Measurements from ENCODE around the gene ZNF559.
"Not testable (repeated sequence)": the region's sequence is repeated elsewhere in the genome, so short reads cannot be mapped to it uniquely, and the experiment has no call there.

Gene ZNF559

DNA sequence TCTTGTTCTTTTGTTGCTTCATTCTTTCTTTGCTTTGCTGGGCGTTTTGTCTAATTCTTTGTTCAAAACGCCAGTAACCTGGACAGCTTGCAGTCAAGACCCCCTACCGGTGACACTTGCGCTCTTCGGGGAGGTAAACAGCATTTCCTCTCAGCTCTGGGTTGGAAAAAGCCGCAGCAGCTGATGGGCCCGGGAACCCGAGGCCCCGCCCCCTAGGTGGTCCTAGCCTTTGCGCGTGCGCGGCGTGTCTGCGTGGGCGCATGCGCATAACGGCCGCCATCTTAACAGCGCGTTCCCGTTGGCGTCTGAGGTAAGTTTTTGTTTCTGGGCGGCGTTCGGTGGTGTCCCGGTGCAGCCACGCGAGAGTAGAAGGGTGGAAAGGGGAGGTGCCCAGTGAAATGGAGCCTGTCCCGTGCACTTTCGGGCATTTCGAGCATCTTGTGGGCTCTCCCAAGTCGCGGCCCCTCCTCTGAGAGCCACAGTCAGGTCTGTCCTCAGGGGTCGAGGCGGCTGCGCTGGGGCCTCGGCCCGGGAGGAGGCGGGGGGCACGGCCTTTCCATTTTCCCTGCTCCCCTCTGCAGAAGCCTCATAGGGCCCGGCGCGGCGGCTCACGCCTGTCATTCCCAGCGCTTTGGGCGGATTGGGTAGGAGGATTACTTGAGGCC is at the start of gene ZNF559:
TSS of gene ZNF559 (plus strand) at position 261 of the 665 bp plus-strand sequence. CDS start 14,371 bp downstream, outside the sequence.
- DNase-seq (ENCODE audit: low read depth in 3 of 3): peak; percentile 91 to 97 (median 94)

DNA sequence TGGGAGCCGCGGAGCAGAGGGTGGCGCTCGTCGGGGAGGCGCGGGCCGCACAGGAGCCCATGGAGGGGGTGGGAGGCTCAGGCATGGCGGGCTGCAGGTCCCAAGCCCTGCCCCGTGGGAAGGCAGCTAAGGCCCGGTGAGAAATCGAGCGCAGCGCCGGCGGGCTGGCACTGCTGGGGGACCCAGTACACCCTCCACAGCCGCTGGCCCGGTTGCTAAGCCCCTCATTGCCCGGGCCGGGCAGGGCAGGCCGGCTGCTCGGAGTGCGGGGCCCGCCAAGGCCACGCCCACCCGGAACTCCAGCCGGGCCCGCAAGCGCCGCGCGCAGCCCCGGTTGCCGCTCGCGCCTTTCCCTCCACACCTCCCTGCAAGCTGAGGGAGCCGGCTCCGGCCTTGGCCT is 40.5 kb upstream of the ZNF559 start:
- DNase-seq (ENCODE audit: low read depth in 3 of 3): not testable (repeated sequence)

DNA sequence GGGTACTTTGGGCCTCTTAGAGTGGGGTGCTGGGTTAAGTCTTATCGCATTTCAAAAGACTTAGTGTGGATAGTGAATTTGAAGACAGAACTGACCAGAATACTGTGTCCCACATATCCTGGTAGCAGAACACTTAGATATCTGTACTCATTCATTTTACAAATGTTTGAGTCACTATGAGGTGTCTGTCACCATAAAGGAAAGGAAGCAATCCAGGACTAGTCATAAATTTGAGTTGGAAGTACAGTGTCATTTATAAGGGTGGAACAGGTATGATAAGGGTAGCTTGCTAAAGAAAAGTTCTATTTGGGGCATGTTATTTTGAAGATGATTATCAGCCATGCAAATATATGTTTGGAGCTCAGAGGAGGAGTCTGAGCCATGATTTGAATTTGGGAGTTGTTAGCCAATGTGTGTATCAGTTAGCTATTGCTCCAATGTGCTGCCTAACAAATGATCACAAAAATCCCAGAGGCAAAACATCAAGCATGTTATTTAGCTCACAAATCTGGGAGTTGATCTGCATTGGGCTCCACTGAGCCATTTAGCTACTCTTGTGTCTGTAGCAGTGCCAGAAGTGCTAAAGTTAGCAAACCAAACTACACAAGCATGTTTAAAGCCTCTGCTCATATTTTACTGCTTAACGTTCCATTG is 34.6 kb upstream of the ZNF559 start:
- DNase-seq (ENCODE audit: low read depth in 3 of 3): no peak

DNA sequence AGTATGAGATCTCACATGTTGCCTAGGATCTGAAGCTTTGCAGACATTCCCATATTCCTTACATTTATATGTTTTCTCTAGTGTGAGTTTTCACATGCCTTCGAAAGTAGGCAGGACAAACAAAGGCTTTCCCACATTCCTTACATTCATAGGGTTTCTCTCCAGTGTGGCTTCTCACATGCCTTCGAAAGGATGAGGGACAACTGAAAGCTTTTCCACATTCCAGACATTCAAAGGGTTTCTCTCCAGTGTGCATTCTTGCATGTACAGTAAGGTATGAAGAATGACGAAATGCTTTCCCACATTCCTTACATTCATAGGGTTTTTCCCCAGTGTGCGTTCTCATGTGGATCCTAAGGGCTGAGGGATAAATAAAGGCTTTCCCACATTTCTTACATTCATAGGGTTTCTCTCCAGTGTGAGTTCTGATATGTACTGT is 28.5 kb upstream of the ZNF559 start:
- DNase-seq (ENCODE audit: low read depth in 3 of 3): no peak

DNA sequence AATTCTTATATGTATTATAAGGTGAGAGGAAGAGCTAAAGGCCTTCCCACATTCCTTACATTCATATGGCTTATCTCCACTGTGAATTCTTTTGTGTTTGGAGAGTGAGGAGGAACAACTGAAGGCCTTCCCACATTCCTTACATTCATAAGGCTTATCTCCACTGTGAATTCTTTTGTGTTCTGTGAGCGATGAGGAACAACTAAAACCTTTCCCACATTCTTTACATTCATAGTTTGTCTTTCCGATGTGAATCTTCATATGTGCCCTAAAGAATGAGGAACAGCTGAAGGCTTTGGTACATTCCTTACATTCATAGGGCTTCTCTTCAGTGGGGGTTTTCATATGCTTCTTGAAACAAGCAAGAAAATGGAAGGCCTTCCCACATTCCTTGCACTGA is 27.6 kb upstream of the ZNF559 start:
- DNase-seq (ENCODE audit: low read depth in 3 of 3): no peak

DNA sequence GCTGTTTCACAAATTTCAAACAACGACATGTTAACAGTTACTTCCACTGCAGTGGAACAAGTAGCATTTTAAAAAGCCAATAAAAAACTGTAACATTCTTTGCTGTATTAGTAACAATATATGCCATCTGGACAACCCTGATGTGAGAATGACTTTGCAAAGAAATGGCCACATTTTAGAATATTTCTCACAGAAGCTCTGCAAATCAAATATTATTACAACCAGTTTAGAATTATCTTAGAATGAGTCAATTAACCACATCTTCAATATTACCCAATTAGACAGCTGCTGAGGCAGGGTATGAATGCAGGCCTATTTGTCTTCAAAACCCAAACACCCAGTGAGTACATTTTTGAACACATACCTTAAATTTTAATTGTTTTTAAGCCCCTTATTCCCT is 17.5 kb upstream of the ZNF559 start:
- DNase-seq (ENCODE audit: low read depth in 3 of 3): no peak

DNA sequence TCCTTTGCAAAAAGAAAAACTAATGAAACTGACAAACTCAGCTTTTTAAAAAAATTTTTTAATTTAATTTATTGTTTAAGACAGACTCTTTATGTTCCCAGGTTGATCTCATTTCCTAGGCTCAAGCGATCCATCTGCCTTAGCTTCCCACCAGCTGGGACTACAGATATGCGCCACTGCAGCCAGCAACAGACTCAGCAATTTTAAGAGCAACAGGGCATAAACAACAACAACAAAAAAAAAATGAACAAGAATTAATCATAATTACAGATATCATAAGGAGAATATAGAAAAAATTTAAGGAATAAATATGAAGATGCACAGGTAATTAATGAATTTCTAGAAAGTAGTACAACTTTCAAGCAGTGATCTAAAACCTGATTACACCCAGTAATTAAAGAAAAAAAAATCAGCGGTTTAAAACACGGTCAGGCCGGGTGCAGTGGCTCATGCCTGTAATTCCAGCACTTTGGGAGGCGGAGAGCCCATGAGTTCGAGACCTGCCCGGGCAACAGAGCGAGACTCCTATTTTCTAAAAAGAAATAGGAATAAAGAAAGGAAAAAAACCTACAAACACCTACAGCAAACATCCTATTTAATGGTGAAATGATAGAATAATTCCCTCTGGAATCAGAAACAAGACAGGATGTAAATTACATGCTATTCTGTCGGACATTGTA is 15.7 kb upstream of the ZNF559 start:
- no peak for DNase-seq (ENCODE audit: low read depth in 3 of 3)

DNA sequence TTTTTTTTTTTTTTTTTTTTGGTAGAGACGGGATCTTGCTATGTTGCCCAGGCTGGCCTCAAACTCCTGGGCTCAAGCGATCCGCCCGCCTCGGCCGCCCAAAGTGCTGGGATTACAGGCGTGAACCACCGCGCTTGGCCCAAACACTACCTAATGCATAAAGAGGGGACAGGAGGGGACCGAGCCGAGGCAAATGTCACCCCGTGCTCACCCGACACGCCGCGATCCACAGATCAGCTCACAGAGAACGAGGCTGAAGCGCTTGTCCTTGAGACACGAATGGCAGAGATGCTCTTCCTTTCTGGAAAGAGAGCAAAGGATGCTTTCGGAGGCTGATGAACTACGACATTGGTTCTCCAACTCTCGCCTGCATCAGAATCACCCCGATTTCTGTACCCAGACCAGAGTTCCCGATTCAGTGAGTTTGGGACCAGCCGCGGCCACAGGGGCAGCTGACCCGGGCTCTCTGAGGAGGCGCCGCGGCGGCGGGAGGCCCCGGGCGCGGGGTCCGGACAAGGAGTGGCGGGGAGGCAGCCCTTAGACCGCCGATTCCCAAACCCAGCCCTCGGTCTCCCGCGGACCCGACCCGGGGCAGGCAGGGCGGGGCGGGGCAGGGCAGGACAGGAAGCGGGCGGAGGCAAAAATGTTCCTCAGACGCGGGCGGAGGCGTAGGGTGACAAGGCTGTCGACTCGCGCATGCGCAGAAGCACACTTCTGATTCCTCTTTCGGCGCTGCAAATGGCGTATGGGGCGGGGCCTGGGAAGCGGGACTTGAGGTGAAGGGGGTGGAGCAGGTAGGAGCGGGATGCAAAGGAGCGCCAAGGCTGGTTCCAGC is 14.6 kb upstream of the ZNF559 start, which contains the start of gene ZNF699:
TSS of gene ZNF699 (minus strand) at position 700 of the 835 bp plus-strand sequence. CDS start 4,719 bp downstream, outside the sequence.
- DNase-seq (ENCODE audit: low read depth in 3 of 3): peak; percentile 96 to 99 (median 98)

DNA sequence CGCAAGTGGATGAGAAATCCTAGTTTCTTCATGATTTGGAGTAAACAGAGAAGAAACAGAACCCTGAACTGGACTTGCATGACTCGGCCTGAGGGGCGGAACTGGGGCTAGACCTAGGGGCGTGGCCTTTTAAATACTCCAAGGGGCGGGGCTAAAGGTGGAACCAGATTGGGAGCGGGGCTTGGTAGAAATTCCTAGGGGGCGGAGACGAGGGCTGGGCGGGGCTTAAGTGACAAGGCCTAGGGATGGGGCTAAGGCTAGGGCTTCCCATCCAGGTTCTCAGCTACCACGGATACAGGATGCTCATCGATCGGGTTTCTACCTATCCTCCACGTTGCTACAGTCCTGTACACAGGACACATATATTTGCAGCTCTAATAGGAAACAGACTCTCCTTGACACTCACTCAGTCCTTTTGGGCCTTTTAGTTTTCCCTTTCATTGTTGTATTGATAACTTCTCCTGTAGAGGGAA is 14.0 kb upstream of the ZNF559 start:
- peak in 2 of 3 experiments; percentile 70 to 84 for DNase-seq (ENCODE audit: low read depth in 3 of 3)

DNA sequence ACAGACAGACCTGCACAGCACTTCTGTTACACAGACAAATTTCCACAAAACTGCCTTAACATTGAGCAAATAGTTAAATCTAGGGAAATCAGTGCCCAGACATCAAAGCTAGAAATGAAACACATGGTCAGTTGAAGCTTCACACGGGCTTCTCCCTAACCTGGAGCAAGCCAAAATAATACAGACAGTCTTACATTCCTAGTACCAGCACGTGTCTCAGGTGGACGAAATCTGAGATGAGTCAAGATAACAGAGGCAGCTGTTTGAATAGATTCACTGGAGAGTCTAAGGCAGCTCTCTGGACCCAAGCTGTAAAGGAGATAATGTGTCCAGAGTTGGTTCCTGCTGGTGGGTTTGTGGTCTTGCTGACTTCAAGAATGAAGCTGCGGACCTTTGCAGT is 10.2 kb upstream of the ZNF559 start:
- DNase-seq (ENCODE audit: low read depth in 3 of 3): no peak

DNA sequence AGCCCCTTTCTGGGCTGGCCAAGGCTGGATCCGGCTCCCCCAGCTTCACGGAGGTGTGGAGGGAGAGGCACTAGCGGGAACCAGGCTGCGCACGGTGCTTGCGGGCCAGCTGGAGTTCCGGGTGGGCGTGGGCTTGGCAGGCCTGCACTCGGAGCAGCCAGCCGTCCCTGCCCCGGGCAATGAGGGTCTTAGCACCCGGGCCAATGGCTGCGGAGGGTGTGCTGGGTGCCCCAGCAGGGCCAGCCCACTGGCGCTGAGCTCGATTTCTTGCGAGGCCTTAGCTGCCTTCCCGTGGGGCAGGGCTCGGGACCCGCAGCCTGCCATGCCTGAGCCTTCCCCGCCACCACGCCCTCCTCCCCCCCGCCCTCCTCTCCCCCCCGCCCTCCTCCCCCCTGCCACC is 2.6 kb upstream of the ZNF559 start:
- DNase-seq (ENCODE audit: low read depth in 3 of 3): no peak

DNA sequence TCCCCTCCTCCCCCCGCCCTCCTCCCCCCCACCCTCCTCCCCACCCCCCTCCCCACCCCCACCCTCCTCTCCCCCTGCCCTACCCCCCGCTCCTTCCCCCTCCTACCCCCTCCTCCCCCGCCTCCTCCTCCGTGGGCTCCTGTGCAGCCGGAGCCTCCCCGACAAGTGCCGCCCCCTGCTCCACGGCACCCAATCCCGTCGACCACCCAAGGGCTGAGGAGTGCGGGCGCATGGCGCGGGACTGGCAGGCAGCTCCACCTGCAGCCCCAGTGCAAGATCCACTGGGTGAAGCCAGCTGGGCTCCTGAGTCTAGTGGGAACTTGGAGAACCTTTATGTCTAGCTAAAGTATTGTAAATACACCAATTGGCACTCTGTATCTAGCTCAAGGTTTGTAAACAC is 2.2 kb upstream of the ZNF559 start:
- DNase-seq (ENCODE audit: low read depth in 3 of 3): not testable (repeated sequence)

DNA sequence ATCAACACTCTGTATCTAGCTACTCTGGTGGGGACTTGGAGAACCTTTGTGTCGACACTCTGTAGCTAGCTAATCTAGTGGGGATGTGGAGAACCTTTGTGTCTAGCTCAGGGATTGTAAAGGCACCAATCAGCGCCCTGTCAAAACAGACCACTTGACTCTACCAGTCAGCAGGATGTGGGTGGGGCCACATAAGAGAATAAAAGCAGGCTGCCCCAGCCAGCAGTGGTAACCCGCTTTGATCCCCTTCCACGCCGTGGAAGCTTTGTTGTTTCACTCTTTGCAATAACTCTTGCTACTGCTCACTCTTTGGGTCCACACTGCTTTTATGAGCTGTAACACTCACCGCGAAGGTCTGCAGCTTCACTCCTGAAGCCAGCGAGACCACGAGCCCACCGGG is 1.8 kb upstream of the ZNF559 start:
- DNase-seq (ENCODE audit: low read depth in 3 of 3): not testable (repeated sequence)

DNA sequence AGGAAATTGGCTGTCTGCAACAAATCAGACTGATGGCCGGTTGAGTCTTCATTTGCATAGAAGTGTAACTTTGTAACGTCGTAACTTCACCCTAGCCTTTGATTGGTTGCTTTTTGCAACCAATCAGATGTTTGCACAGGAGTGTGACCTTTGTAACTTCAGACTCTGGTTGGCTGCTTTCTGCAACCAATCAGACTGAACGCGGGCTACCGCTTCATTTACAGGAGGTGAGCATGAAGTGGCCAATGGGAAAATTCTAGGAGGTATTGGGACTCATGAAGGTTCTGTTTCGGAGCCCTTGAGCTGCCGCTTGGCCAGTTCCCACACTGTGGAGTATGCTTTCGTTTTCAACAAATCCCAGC is 441 bp upstream of the ZNF559 start:
- DNase-seq (ENCODE audit: low read depth in 3 of 3): peak in 2 of 3 experiments; percentile 15 to 23

DNA sequence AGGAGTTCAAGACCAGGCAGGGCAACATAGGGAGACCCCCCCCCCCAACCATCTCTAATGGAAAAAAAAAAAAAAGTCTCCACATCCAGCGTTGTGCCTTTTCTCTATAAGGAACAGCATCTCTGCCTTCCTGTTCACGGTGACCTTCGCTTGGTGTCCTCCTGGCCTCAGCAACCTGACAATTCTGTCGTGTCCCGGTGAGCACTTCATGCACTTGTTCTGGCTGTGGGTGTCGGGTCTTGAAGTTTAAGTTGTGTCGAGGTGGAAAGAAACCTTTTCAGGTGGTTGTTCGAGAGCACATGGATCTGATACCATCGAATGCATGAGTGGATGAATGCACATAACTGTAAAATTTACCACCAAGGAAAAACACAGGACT is 594 bp downstream of the ZNF559 start:
- no peak for DNase-seq (ENCODE audit: low read depth in 3 of 3)

DNA sequence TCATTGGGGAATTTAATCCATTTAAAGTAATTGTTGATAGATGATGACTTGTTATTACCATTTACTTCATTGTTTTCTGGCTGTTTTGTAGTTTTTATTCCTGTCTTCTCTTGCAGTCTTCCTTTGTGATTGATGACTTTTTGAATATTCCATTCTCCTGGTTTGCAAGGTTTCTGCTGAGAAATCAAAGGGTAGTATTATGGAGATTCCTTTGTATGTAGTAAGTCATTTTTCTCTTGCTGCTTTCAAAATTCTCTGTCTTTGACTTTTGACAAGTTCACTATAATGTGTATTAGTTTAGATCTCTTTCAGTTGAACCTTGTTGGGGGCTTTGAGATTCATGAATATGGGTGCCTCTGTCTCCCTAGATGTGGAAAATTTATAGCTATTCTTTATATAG is 6.0 kb downstream of the ZNF559 start:
- DNase-seq (ENCODE audit: low read depth in 3 of 3): no peak

DNA sequence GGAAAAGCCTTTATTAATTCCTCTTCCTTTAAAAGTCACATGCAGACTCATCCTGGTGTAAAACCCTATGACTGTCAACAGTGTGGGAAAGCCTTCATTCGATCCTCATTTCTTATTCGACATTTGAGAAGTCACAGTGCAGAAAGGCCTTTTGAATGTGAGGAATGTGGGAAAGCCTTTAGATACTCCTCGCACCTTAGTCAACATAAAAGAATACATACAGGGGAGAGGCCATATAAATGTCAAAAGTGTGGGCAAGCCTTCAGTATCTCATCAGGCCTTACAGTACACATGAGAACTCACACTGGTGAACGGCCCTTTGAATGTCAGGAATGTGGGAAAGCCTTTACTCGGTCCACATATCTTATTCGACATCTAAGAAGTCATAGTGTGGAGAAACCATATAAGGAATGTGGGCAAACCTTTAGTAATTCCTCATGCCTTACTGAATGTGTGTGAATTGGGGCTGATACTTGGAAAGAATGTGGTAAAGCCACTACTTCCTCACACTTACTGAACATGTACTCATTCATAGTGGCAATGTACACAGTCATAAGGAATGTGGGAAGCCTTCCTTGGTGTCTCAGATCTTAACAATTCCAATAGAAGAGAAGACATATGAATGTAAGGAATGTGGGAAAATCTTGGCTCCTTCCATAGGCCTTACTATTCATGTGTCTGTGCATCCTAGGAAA is 18.8 kb downstream of the ZNF559 start:
- no peak for DNase-seq (ENCODE audit: low read depth in 3 of 3)

DNA sequence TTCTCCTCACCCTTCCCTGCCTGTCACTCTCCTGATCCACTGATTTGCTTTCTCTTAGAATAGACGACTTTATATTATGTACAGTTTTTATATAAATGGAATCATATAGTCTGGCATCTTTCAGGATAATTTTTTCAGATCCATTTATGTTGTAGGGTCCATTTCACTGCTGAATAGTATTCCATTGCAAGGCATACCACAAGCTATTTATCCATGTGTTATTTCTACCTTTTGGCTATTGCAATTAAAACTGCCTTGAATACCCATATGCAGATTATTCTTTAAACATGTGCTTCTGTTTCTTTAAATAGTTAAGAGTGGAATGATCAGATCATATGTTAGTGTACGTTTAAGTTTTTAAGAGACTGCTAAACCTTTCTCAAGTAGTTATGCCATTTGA is 21.0 kb downstream of the ZNF559 start:
- DNase-seq (ENCODE audit: low read depth in 3 of 3): no peak

DNA sequence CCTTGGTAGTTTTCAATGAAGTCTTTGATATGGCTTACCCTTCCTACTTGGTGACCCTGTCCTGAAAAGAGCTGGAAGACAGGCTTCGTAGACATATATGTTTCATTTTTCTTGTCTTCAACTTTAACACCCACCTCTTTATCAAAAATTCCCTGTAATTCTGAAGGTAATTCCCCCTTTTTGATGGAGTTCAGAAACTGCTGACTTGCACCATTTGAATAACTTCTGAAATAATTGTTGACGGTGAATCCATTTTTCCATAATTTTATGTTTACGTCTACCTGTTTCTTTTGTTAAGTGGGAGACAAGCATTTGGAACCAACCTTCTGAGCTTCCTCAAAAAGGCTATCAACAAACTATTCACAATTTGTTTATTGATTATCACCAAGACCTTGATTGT is 24.3 kb downstream of the ZNF559 start:
- no peak for DNase-seq (ENCODE audit: low read depth in 3 of 3)

DNA sequence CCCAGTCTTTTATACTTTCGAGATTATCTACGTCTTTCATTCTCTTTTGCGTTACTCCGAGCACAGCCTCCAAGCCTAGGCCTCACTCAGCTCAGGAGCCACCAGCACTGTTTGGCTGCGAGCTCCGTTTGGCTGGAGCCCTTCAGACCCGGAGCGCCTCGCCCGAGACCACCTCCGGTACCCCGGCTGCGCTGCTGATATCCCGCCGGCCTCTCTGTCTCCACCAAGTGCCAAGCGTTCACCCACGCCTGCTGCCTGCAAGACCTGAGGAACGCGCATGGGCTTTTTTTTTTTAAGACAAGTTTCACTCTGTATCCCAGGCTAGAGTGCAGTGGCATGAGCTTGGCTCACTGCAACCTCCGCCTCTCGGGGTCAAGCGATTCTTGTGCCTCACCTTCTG is 24.7 kb downstream of the ZNF559 start:
- no peak for DNase-seq (ENCODE audit: low read depth in 3 of 3)

DNA sequence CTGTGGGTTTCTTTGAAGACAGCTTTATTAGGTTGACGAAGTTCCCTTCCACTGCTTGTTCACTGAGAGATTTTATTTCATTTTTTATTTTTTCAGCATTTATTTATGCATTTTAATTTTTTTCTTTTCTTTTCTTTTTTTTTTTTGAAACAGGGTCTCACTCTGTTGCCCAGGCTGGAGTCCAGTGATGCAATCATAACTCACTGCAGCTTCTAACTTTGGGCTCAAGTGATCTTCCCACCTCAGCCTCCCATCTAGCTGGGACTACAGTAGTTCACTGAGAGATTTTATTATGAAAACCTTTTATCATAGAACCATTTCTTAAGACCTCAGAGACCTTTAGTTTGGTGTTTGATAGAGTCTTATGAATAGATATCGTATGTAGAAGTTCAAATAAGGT is 28.5 kb downstream of the ZNF559 start:
- DNase-seq (ENCODE audit: low read depth in 3 of 3): no peak
